Caco-2 (cell line): ENCODE measurements around the gene CACTIN. TPM values are rescaled to one million over a fixed set of nuclear protein-coding genes. Genes with fewer than 3 reads are reported as not detected.
"Not testable (repeated sequence)": the region's sequence is repeated elsewhere in the genome, so short reads cannot be mapped to it uniquely, and the experiment has no call there.

Experiments used
- BruUV-seq: library from RNA; stranded (reverse); fragments of 400-500 nt; replicated peaks from 2 replicates; lab custom pipeline; 2021; lab: Mats Ljungman, UMichigan
- CTCF ChIA-PET: fragments of 300-600 bp; sonication (Branson Sonifier 250); formaldehyde crosslinking; loops from one replicate; lab custom pipeline; 2022; ENCODE audit warnings: antibody characterized with exemption; lab: Charles Lee
- POLR2A ChIA-PET: fragments of 300-600 bp; sonication (Branson Sonifier 250); formaldehyde crosslinking; loops from one replicate; lab custom pipeline; 2022; ENCODE audit warnings: antibody characterized with exemption; lab: Charles Lee
- DNase-seq, 2 experiments: peaks; one replicate each; pipeline versions ENCODE4 v3.0.0 to v3.0.0-alpha.2; 2020 to 2022
- H3K27me3 ChIP-seq: replicated peaks from 2 replicates; pipeline ENCODE4 v1.6.0; 2011; ENCODE audit warnings: low read length; ENCODE audit not compliant: control insufficient read depth, insufficient read depth
- H3K36me3 ChIP-seq: 2 replicates; pipeline ENCODE4 v1.5.1; 2011; ENCODE audit warnings: low read length; ENCODE audit not compliant: control insufficient read depth, insufficient read depth
- H3K4me1 ChIP-seq: fragments of 250-450 bp; sonication (Bioruptor Pico); 2 replicates; pipeline ENCODE4 v1.5.1; 2020; ENCODE audit warnings: mild to moderate bottlenecking
- H3K4me3 ChIP-seq: 2 replicates; pipeline ENCODE4 v1.5.1; 2011; ENCODE audit warnings: low read depth, mild to moderate bottlenecking, control low read depth, low read length
- H3K9me3 ChIP-seq: fragments of 250-450 bp; sonication (Bioruptor Pico); 2 replicates; pipeline ENCODE4 v1.5.1; 2020; ENCODE audit warnings: mild to moderate bottlenecking, moderate library complexity
- H3K27ac Mint-ChIP-seq: one replicate; pipeline ENCODE4 v1.8.0; 2022; ENCODE audit warnings: mixed read lengths; ENCODE audit not compliant: unreplicated experiment
- H3K27me3 Mint-ChIP-seq: one replicate; pipeline ENCODE4 v1.8.0; 2022; ENCODE audit warnings: mixed read lengths; ENCODE audit not compliant: insufficient read depth, unreplicated experiment
- H3K36me3 Mint-ChIP-seq: one replicate; pipeline ENCODE4 v1.8.0; 2022; ENCODE audit warnings: mild to moderate bottlenecking, mixed read lengths; ENCODE audit not compliant: insufficient read depth, unreplicated experiment
- H3K4me1 Mint-ChIP-seq: one replicate; pipeline ENCODE4 v1.8.0; 2022; ENCODE audit warnings: low read depth, mixed read lengths; ENCODE audit not compliant: unreplicated experiment
- H3K4me3 Mint-ChIP-seq: one replicate; pipeline ENCODE4 v1.8.0; 2022; ENCODE audit warnings: mild to moderate bottlenecking, moderate library complexity, mixed read lengths; ENCODE audit not compliant: unreplicated experiment
- H3K9me3 Mint-ChIP-seq: one replicate; pipeline ENCODE4 v1.8.0; 2022; ENCODE audit warnings: mixed read lengths; ENCODE audit not compliant: unreplicated experiment
- intact Hi-C: fragments of 100-400 bp; cut with micrococcal nuclease; formaldehyde crosslinking; loops from one replicate; pipeline ENCODE4 v1.10.0; 2022; ENCODE audit not compliant: unreplicated experiment
- total RNA-seq: library from RNA; stranded (reverse); gene quantifications from 2 replicates; pipeline ENCODE4 v1.2.3, GENCODE V29; 2022
- TF ChIP-seq, protein P1 (sequence below), 2 experiments: fragments of 200-600 bp in 1 of 2; IDR thresholded peaks; 1 replicate in 1 of 2; 2 replicates in 1 of 2; pipeline versions ENCODE4 v1.5.1 to v1.8.0; 2011 to 2022; ENCODE audit warnings: antibody characterized with exemption in 1 of 2, control low read depth in 1 of 2, inconsistent platforms in 1 of 2, low read depth in 1 of 2, low read length in 1 of 2, mild to moderate bottlenecking in 1 of 2, moderate library complexity in 1 of 2; ENCODE audit not compliant: insufficient read depth in 1 of 2, severe bottlenecking in 1 of 2, unreplicated experiment in 1 of 2

CACTIN gene
- total RNA-seq, 1 experiment from 2014 or later, result 33.9 TPM

- Mint-ChIP-seq H3K27ac (no peak overlapping the region), H3K4me1 (no peaks in the 10 kb centered on the region), H3K27me3 (no peaks in the 10 kb centered on the region), H3K4me3 (no peak overlapping the region), H3K9me3 (no peaks in the 10 kb centered on the region), H3K36me3 (peaks cover 30% of the 10 kb centered on the region)
- BruUV-seq, result no TSS peak
- intact Hi-C loops, result no loop called here
- Histone ChIP-seq H3K4me3 (no peak overlapping the region), H3K27me3 (no peaks in the 10 kb centered on the region), H3K9me3 (no peaks in the 10 kb centered on the region), H3K36me3 (no peaks in the 10 kb centered on the region), H3K4me1 (no peaks in the 10 kb centered on the region)
- POLR2A ChIA-PET, result no interaction called here
- TF ChIP-seq, protein P1, sequence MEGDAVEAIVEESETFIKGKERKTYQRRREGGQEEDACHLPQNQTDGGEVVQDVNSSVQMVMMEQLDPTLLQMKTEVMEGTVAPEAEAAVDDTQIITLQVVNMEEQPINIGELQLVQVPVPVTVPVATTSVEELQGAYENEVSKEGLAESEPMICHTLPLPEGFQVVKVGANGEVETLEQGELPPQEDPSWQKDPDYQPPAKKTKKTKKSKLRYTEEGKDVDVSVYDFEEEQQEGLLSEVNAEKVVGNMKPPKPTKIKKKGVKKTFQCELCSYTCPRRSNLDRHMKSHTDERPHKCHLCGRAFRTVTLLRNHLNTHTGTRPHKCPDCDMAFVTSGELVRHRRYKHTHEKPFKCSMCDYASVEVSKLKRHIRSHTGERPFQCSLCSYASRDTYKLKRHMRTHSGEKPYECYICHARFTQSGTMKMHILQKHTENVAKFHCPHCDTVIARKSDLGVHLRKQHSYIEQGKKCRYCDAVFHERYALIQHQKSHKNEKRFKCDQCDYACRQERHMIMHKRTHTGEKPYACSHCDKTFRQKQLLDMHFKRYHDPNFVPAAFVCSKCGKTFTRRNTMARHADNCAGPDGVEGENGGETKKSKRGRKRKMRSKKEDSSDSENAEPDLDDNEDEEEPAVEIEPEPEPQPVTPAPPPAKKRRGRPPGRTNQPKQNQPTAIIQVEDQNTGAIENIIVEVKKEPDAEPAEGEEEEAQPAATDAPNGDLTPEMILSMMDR (IDR thresholded peaks at IDR 0.05; ENCODE audit: insufficient read depth in 1 of 2, low read depth in 1 of 2, low read length in 1 of 2, severe bottlenecking in 1 of 2, unreplicated experiment in 1 of 2), result no peak
- CTCF ChIA-PET, result no interaction called here
- no peak for DNase-seq
These were observed 6.4 kb upstream of the CACTIN start for GRCh38 chr19:3632739-3633558.

DNA sequence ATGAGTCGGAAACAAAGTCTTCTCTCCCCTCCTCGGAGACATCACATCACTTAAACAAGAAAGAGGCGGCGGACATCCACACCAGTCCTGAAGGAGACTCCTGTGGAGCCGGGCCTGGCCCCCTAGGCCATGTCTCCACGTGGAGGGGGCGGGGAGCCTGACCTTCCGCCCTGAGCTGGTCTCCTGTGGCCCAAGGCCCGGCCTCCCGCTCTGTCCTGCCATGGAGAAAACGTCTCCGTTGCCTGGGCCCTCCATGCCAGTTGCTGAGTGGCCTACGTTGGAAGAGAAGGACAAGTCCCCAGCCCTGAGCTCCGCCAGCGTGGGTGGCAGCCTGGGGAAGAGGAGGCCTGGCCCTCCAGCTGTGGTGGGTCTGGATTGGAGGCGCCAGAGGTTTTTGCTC lies 5.5 kb upstream of the CACTIN start:
- H3K4me1 Mint-ChIP-seq, result no peaks in the 10 kb centered on the region
- BruUV-seq, result no TSS peak
- no peaks in the 10 kb centered on the region for H3K27me3 ChIP-seq
- DNase-seq, result no peak
- intact Hi-C loops, result no loop called here
- POLR2A ChIA-PET, result no interaction called here
- no peaks in the 10 kb centered on the region for H3K4me1 ChIP-seq
- H3K9me3 ChIP-seq, result no peaks in the 10 kb centered on the region
- no peak overlapping the region for H3K4me3 ChIP-seq
- no peak overlapping the region for H3K27ac Mint-ChIP-seq
- H3K36me3 ChIP-seq, result no peaks in the 10 kb centered on the region
- H3K4me3 Mint-ChIP-seq, result no peak overlapping the region
- peaks cover 32% of the 10 kb centered on the region for H3K36me3 Mint-ChIP-seq
- no peaks in the 10 kb centered on the region for H3K27me3 Mint-ChIP-seq
- CTCF ChIA-PET, result no interaction called here
- TF ChIP-seq, protein P1 (IDR thresholded peaks at IDR 0.05; ENCODE audit: insufficient read depth in 1 of 2, low read depth in 1 of 2, low read length in 1 of 2, severe bottlenecking in 1 of 2, unreplicated experiment in 1 of 2), result no peak
- H3K9me3 Mint-ChIP-seq, result no peaks in the 10 kb centered on the region

DNA sequence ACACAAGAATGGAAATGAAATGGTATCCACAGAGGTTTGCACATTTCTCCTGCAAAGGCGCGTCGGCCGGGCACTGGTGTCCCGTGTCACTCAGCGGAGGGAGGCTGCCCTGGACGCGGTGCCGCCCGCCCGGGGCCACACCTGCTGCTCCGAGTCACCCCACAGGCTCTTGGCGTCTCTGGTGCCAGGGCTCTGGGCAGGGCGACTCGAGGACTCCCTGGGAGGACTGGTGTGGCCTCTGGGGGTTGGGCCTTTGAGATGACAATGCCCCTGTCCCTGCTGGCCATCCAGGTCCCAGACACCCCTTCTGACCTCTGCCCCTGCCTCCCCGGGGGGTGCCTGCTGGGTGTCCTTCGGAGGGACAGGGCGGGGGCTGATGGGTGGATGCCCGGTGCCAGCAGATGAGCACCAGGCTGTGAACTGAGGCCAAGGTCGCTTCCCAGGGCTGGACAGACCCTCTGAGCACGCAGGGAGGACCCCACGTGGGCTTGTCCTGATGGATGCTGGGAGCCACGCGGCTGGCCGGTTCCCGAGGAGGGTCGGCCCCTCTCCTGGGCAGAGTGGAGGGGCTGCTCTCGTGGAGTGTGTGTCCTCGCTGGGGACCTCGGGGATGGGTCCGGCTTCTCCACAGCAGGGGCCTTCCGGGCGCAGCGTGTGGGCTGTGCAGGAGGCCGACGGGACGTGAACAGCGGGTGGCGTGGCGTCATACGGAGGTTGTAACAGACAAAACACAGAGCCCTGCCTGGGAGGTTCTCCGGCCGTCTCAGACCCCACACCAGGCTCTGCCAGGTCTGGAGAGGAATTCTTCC lies 4.7 kb upstream of the CACTIN start:
- no peaks in the 10 kb centered on the region for H3K4me1 Mint-ChIP-seq
- Histone ChIP-seq H3K27me3 (no peaks in the 10 kb centered on the region), H3K4me3 (no peak overlapping the region), H3K4me1 (no peaks in the 10 kb centered on the region), H3K9me3 (no peaks in the 10 kb centered on the region), H3K36me3 (no peaks in the 10 kb centered on the region)
- intact Hi-C loops, result no loop called here
- BruUV-seq, result no TSS peak
- POLR2A ChIA-PET, result no interaction called here
- no peak overlapping the region for H3K27ac Mint-ChIP-seq
- peaks cover 40% of the 10 kb centered on the region for H3K36me3 Mint-ChIP-seq
- no peak for DNase-seq
- H3K4me3 Mint-ChIP-seq, result no peak overlapping the region
- no peaks in the 10 kb centered on the region for H3K9me3 Mint-ChIP-seq
- no peaks in the 10 kb centered on the region for H3K27me3 Mint-ChIP-seq
- TF ChIP-seq, protein P1 (IDR thresholded peaks at IDR 0.05; ENCODE audit: insufficient read depth in 1 of 2, low read depth in 1 of 2, low read length in 1 of 2, severe bottlenecking in 1 of 2, unreplicated experiment in 1 of 2), result no peak
- CTCF ChIA-PET, result no interaction called here

DNA sequence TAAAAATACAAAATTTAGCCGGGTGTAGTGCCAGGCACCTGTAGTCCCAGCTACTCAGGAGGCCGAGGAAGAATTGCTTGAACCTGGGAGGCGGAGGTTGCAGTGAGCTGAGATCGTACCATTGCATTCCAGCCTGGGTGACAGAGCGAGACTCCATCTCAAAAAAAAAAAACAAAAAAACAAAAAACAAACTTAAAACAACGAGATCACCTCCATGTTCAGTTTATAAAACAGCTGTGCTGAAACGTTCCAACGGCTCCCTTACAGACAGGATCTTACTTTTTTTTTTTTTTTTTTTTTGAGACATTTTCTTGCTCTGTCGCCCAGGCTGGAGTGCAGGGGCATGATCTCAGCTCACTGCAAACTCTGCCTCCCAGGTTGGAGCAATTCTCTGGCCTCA lies 2.2 kb upstream of the CACTIN start:
- DNase-seq, H3K4me3 Mint-ChIP-seq, H3K4me3 ChIP-seq, POLR2A ChIA-PET, H3K36me3 ChIP-seq, H3K27me3 ChIP-seq, H3K4me1 ChIP-seq, BruUV-seq, H3K9me3 Mint-ChIP-seq, H3K27me3 Mint-ChIP-seq, H3K4me1 Mint-ChIP-seq, H3K27ac Mint-ChIP-seq, H3K9me3 ChIP-seq: not testable (repeated sequence)
- H3K36me3 Mint-ChIP-seq, result peaks cover 41% of the 10 kb centered on the region
- CTCF ChIA-PET, result interaction anchor here (0.7 kb wide), 1 partner anchor 84 kb away, joined by 7 read pairs; no protein-coding TSS in a partner anchor
- intact Hi-C loops, result loop anchor here (10.0 kb wide), 1 partner anchor 74 kb away; the partner anchor contains the start of gene MFSD12
